H9 (cell line): Measurements from ENCODE around the gene REXO4. TPM values are rescaled to one million over a fixed set of nuclear protein-coding genes. Genes with fewer than 3 reads are reported as not detected.

Source experiments
- DNase-seq: peaks from one replicate; pipeline ENCODE4 v3.0.0-alpha.2; 2017
- H2AFZ ChIP-seq: one replicate; pipeline ENCODE4 v1.6.1; 2013; ENCODE audit warnings: mild to moderate bottlenecking, low read length, control low read depth, moderate library complexity
- H2AK5ac ChIP-seq: 2 replicates; pipeline ENCODE4 v1.6.1; 2013; ENCODE audit warnings: low read length, control low read depth, mixed read lengths; ENCODE audit not compliant: insufficient read length
- H2BK120ac ChIP-seq: one replicate; pipeline ENCODE4 v1.6.1; 2013; ENCODE audit warnings: low read depth, mild to moderate bottlenecking, low read length, control low read depth, inconsistent platforms; ENCODE audit not compliant: poor library complexity, severe bottlenecking
- H2BK12ac ChIP-seq: 2 replicates; pipeline ENCODE4 v1.6.1; 2013; ENCODE audit warnings: low read length, control low read depth, mixed read lengths, low read depth; ENCODE audit not compliant: insufficient read length
- H2BK15ac ChIP-seq: 2 replicates; pipeline ENCODE4 v1.6.1; 2013; ENCODE audit warnings: low read depth, low read length, control low read depth
- H2BK20ac ChIP-seq: one replicate; pipeline ENCODE4 v1.6.1; 2013; ENCODE audit warnings: low read depth, mild to moderate bottlenecking, low read length, control low read depth, inconsistent platforms; ENCODE audit not compliant: poor library complexity, severe bottlenecking
- H2BK5ac ChIP-seq: 2 replicates; pipeline ENCODE4 v1.6.1; 2013; ENCODE audit warnings: low read length, control low read depth, mixed read lengths; ENCODE audit not compliant: insufficient read length
- H3K14ac ChIP-seq: 2 replicates; pipeline ENCODE4 v1.6.1; 2013; ENCODE audit warnings: low read length, control low read depth; ENCODE audit not compliant: insufficient read depth
- H3K18ac ChIP-seq: 2 replicates; pipeline ENCODE4 v1.6.1; 2013; ENCODE audit warnings: low read depth, mild to moderate bottlenecking, mixed read lengths, low read length, control low read depth; ENCODE audit not compliant: insufficient read length
- H3K23ac ChIP-seq: 2 replicates; pipeline ENCODE4 v1.6.1; 2013; ENCODE audit warnings: low read length, control low read depth, mixed read lengths, low read depth; ENCODE audit not compliant: insufficient read length
- H3K23me2 ChIP-seq: 2 replicates; pipeline ENCODE4 v1.6.1; 2013; ENCODE audit warnings: low read depth, mild to moderate bottlenecking, mixed read lengths, low read length, control low read depth; ENCODE audit not compliant: insufficient read length, poor library complexity, severe bottlenecking
- H3K27ac ChIP-seq: 2 replicates; pipeline ENCODE4 v1.5.1; 2013; ENCODE audit warnings: low read length, control low read depth, mixed read lengths, low read depth; ENCODE audit not compliant: insufficient read length
- H3K27me3 ChIP-seq: 2 replicates; pipeline ENCODE4 v1.6.1; 2013; ENCODE audit warnings: low read length, control low read depth, inconsistent platforms; ENCODE audit not compliant: insufficient read depth
- H3K4ac ChIP-seq: 2 replicates; pipeline ENCODE4 v1.6.1; 2013; ENCODE audit warnings: low read depth, mild to moderate bottlenecking, control low read depth, inconsistent platforms, low read length, moderate library complexity
- H3K4me1 ChIP-seq: 2 replicates; pipeline ENCODE4 v1.6.1; 2013; ENCODE audit warnings: low read length, control low read depth, inconsistent platforms; ENCODE audit not compliant: insufficient read depth
- H3K4me2 ChIP-seq: 2 replicates; pipeline ENCODE4 v1.6.1; 2013; ENCODE audit warnings: low read length, control low read depth, mixed read lengths; ENCODE audit not compliant: insufficient read length, insufficient read depth
- H3K56ac ChIP-seq: 2 replicates; pipeline ENCODE4 v1.6.1; 2013; ENCODE audit warnings: low read depth, mild to moderate bottlenecking, mixed read lengths, low read length, control low read depth; ENCODE audit not compliant: insufficient read length
- H3K79me1 ChIP-seq: 2 replicates; pipeline ENCODE4 v1.6.1; 2013; ENCODE audit warnings: low read depth, mild to moderate bottlenecking, moderate library complexity, low read length, control low read depth, inconsistent platforms; ENCODE audit not compliant: insufficient read depth, poor library complexity, severe bottlenecking
- H3K79me2 ChIP-seq: 2 replicates; pipeline ENCODE4 v1.6.1; 2013; ENCODE audit warnings: low read length, control low read depth, inconsistent platforms; ENCODE audit not compliant: insufficient read depth
- H3K9ac ChIP-seq: 2 replicates; pipeline ENCODE4 v1.6.1; 2013; ENCODE audit warnings: low read length, control low read depth, mixed read lengths; ENCODE audit not compliant: insufficient read length; ENCODE audit errors: extremely low read depth
- H3K9me3 ChIP-seq: one replicate; pipeline ENCODE4 v1.6.1; 2013; ENCODE audit warnings: low read depth, low read length, inconsistent platforms; ENCODE audit not compliant: control insufficient read depth
- H3T11ph ChIP-seq: one replicate; pipeline ENCODE4 v1.6.1; 2013; ENCODE audit warnings: mild to moderate bottlenecking, low read length, control low read depth, inconsistent platforms
- H4K20me1 ChIP-seq: one replicate; pipeline ENCODE4 v1.6.1; 2013; ENCODE audit not compliant: control insufficient read depth, insufficient read length, insufficient read depth
- H4K5ac ChIP-seq: 2 replicates; pipeline ENCODE4 v1.6.1; 2013; ENCODE audit warnings: low read depth, mild to moderate bottlenecking, mixed read lengths, low read length, control low read depth; ENCODE audit not compliant: insufficient read length
- H4K8ac ChIP-seq: replicated peaks from 2 replicates; pipeline ENCODE4 v1.6.1; 2013; ENCODE audit warnings: low read length, control low read depth, mixed read lengths, low read depth; ENCODE audit not compliant: insufficient read length
- H4K91ac ChIP-seq: 2 replicates; pipeline ENCODE4 v1.6.1; 2013; ENCODE audit warnings: low read depth, mild to moderate bottlenecking, moderate library complexity, mixed read lengths, low read length, control low read depth; ENCODE audit not compliant: insufficient read length
- H3K27ac Mint-ChIP-seq, 3 experiments: 2 replicates in 2 of 3; 3 replicates in 1 of 3; pipeline ENCODE4 v1.8.0; 2020 to 2021; ENCODE audit warnings: mixed read lengths in 3 of 3, mild to moderate bottlenecking in 1 of 3, moderate library complexity in 1 of 3
- H3K27me3 Mint-ChIP-seq: 2 replicates; pipeline ENCODE4 v1.8.0; 2021; ENCODE audit warnings: low read depth, mild to moderate bottlenecking, moderate library complexity, mixed read lengths
- H3K36me3 Mint-ChIP-seq, 3 experiments: 2 replicates in 2 of 3; 3 replicates in 1 of 3; pipeline ENCODE4 v1.8.0; 2020 to 2021; ENCODE audit warnings: low read depth in 3 of 3, mixed read lengths in 3 of 3; ENCODE audit not compliant: insufficient read depth in 1 of 3
- H3K4me1 Mint-ChIP-seq, 2 experiments: 2 replicates each; pipeline ENCODE4 v1.8.0; 2020; ENCODE audit warnings: mixed read lengths in 2 of 2
- H3K4me3 Mint-ChIP-seq, 2 experiments: 2 replicates in 1 of 2; 3 replicates in 1 of 2; pipeline ENCODE4 v1.8.0; 2020 to 2021; ENCODE audit warnings: mild to moderate bottlenecking in 2 of 2, mixed read lengths in 2 of 2, moderate library complexity in 1 of 2
- H3K9me3 Mint-ChIP-seq, 2 experiments: 2 replicates in 1 of 2; 3 replicates in 1 of 2; pipeline ENCODE4 v1.8.0; 2020; ENCODE audit warnings: mild to moderate bottlenecking in 2 of 2, mixed read lengths in 2 of 2, moderate library complexity in 1 of 2
- CTCF ChIP-seq: fragments of 200-600 bp; sonication (generic); conservative IDR thresholded peaks from 3 replicates; pipeline ENCODE4 v1.8.0; 2021; ENCODE audit warnings: antibody characterized with exemption, mild to moderate bottlenecking
- WGBS: extraction: QIAGEN DNeasy Blood & Tissue Kit; methylation state at CpG from one replicate; pipeline ENCODE4 v1.1.7; 2013; ENCODE audit warnings: missing lambda C conversion rate, low lambda C conversion rate, mixed read lengths; ENCODE audit not compliant: insufficient read length; ENCODE audit errors: extremely low coverage; 5-methylcytosine and 5-hydroxymethylcytosine counted together
- total RNA-seq: library from RNA; stranded (reverse); gene quantifications from 2 replicates; pipeline ENCODE4 v1.2.1, GENCODE V29; 2021

REXO4 gene
- total RNA-seq, 1 experiment from 2014 or later: 35.2 TPM

- Histone ChIP-seq H3K14ac (no peak overlapping the region; the same call in 1 of the 2 replicates), H2AK5ac (no peak overlapping the region), H4K5ac (no peak overlapping the region), H3K27ac (no peak overlapping the region), H3K18ac (no peak overlapping the region), H3K27me3 (no peaks in the 10 kb centered on the region), H2AFZ (no peak overlapping the region), H3K9me3 (no peaks in the 10 kb centered on the region), H3K4me2 (no peak overlapping the region), H2BK20ac (no peak overlapping the region), H3K79me1 (no peaks in the 10 kb centered on the region), H4K20me1 (no peaks in the 10 kb centered on the region), H3T11ph (no peak overlapping the region), H4K8ac (no peak overlapping the region), H2BK12ac (no peak overlapping the region), H3K23ac (no peak overlapping the region), H3K4me1 (no peaks in the 10 kb centered on the region), H4K91ac (no peak overlapping the region), H2BK120ac (no peak overlapping the region), H2BK5ac (no peak overlapping the region), H3K79me2 (no peaks in the 10 kb centered on the region), H3K9ac (no peak overlapping the region), H3K23me2 (no peaks in the 10 kb centered on the region), H2BK15ac (no peak overlapping the region), H3K56ac (no peak overlapping the region), H3K4ac (no peak overlapping the region)
- H3K27me3 Mint-ChIP-seq: no peaks in the 10 kb centered on the region; the same call in 1 of the 2 replicates
- no peak for DNase-seq
- H3K36me3 Mint-ChIP-seq: no peaks in the 10 kb centered on the region
- no peak for TF ChIP-seq CTCF
- no peak overlapping the region for H3K27ac Mint-ChIP-seq
- H3K4me1 Mint-ChIP-seq: no peaks in the 10 kb centered on the region
- no peaks in the 10 kb centered on the region for H3K9me3 Mint-ChIP-seq
- H3K4me3 Mint-ChIP-seq: no peak overlapping the region
- WGBS: no CpG with 5 or more reads among the region's 23 CpGs
Observed at GRCh38 chr9:133445293-133445969, 27.6 kb upstream of the REXO4 start.
